Liver (tissue), 9 donors: Measurements from ENCODE around the gene C1orf210. TPM values are rescaled to one million over a fixed set of nuclear protein-coding genes. Genes with fewer than 3 reads are reported as not detected.

Experiments
- DNase-seq: peaks from one replicate; pipeline ENCODE4 v3.0.0-alpha.2; 2017; ENCODE audit warnings: low spot score
- H3K27ac ChIP-seq, 2 donors: one replicate each; pipeline ENCODE4 v1.7.0; 2013; ENCODE audit warnings: inconsistent platforms in 2 of 2, low read length in 2 of 2, control low read depth in 1 of 2, low read depth in 1 of 2, mild to moderate bottlenecking in 1 of 2
- H3K27me3 ChIP-seq, 4 donors: one replicate each; pipeline versions ENCODE4 v1.6.1 to v1.7.0; 2013; ENCODE audit warnings: low read length in 3 of 4, inconsistent platforms in 1 of 4, mild to moderate bottlenecking in 1 of 4, moderate library complexity in 1 of 4; ENCODE audit not compliant: control insufficient read depth in 4 of 4, insufficient read depth in 4 of 4
- H3K36me3 ChIP-seq, 4 donors: one replicate each; pipeline versions ENCODE4 v1.6.1 to v1.7.0; 2013; ENCODE audit warnings: low read length in 3 of 4, mild to moderate bottlenecking in 3 of 4, low read depth in 1 of 4, moderate library complexity in 1 of 4; ENCODE audit not compliant: control insufficient read depth in 4 of 4, insufficient read depth in 3 of 4
- H3K4me1 ChIP-seq, 4 donors: one replicate each; pipeline versions ENCODE4 v1.6.1 to v1.7.0; 2013; ENCODE audit warnings: low read length in 3 of 4, mild to moderate bottlenecking in 3 of 4, moderate library complexity in 1 of 4; ENCODE audit not compliant: control insufficient read depth in 4 of 4, insufficient read depth in 4 of 4
- H3K4me3 ChIP-seq, 3 donors: one replicate each; pipeline versions ENCODE4 v1.6.1 to v1.7.0; 2013; ENCODE audit warnings: low read length in 3 of 3, control low read depth in 1 of 3, low read depth in 1 of 3, mild to moderate bottlenecking in 1 of 3
- H3K9ac ChIP-seq, 2 donors: one replicate each; pipeline ENCODE4 v1.7.0; 2013; ENCODE audit warnings: low read length in 2 of 2, mild to moderate bottlenecking in 2 of 2, moderate library complexity in 2 of 2, control low read depth in 1 of 2, low read depth in 1 of 2
- H3K9me3 ChIP-seq, 4 donors: one replicate each; pipeline versions ENCODE4 v1.6.1 to v1.7.0; 2013; ENCODE audit warnings: low read length in 3 of 4; ENCODE audit not compliant: control insufficient read depth in 4 of 4
- EGR1 ChIP-seq, 2 donors: IDR thresholded peaks; 2 replicates each; pipeline ENCODE4 v1.6.1; 2016 to 2018; ENCODE audit warnings: antibody characterized with exemption in 2 of 2, low read depth in 2 of 2
- HNF4A ChIP-seq, 2 donors: conservative IDR thresholded peaks; 2 replicates each; pipeline ENCODE4 v1.6.1; 2016; ENCODE audit warnings: antibody characterized with exemption in 2 of 2, mild to moderate bottlenecking in 2 of 2
- HNF4G ChIP-seq: IDR thresholded peaks from 2 replicates; pipeline ENCODE4 v1.6.1; 2016; ENCODE audit warnings: antibody characterized with exemption
- RAD21 ChIP-seq, 2 donors: IDR thresholded peaks; 2 replicates each; pipeline ENCODE4 v1.6.1; 2016; ENCODE audit warnings: antibody characterized with exemption in 2 of 2, mild to moderate bottlenecking in 2 of 2
- WGBS: extraction: QIAGEN DNeasy Blood & Tissue Kit; methylation state at CpG from one replicate; pipeline ENCODE4 v1.1.7; 2013; 5-methylcytosine and 5-hydroxymethylcytosine counted together
- polyA plus RNA-seq, 2 donors: library from polyadenylated mRNA; stranded (reverse) in 1 of 2; unstranded in 1 of 2; fragments of 200-250 nt in 1 of 2; fragments of >200 nt in 1 of 2; fragmentation: Nextera tagmentation in 1 of 2; extraction: Ambion mirVana in 1 of 2; gene quantifications; one replicate each; pipeline versions ENCODE4 v1.2.1 to v1.2.3, GENCODE V29; 2013 to 2015
- total RNA-seq, 2 donors: library from RNA; depleted of rRNA; stranded (reverse); fragments of >200 nt; gene quantifications; one replicate each; pipeline ENCODE4 v1.2.3, GENCODE V29; 2014
- TF ChIP-seq, protein P1 (sequence below): IDR thresholded peaks from 2 replicates; pipeline ENCODE4 v1.6.1; 2016; ENCODE audit warnings: antibody characterized with exemption
- TF ChIP-seq, protein P2 (sequence below): IDR thresholded peaks from 2 replicates; pipeline ENCODE4 v1.6.1; 2016; ENCODE audit warnings: antibody characterized with exemption
- TF ChIP-seq, protein P3 (sequence below): IDR thresholded peaks from 2 replicates; pipeline ENCODE4 v1.6.1; 2016; ENCODE audit warnings: antibody characterized with exemption, mild to moderate bottlenecking
- donor health status: healthy.
- donor health status: healthy.
- donor health status: healthy.
- donor health status: healthy.
- donor health status: healthy.

C1orf210 gene
- total and polyA plus RNA-seq, 4 donors: 0.75 to 5.0 (median 1.2) TPM

DNA sequence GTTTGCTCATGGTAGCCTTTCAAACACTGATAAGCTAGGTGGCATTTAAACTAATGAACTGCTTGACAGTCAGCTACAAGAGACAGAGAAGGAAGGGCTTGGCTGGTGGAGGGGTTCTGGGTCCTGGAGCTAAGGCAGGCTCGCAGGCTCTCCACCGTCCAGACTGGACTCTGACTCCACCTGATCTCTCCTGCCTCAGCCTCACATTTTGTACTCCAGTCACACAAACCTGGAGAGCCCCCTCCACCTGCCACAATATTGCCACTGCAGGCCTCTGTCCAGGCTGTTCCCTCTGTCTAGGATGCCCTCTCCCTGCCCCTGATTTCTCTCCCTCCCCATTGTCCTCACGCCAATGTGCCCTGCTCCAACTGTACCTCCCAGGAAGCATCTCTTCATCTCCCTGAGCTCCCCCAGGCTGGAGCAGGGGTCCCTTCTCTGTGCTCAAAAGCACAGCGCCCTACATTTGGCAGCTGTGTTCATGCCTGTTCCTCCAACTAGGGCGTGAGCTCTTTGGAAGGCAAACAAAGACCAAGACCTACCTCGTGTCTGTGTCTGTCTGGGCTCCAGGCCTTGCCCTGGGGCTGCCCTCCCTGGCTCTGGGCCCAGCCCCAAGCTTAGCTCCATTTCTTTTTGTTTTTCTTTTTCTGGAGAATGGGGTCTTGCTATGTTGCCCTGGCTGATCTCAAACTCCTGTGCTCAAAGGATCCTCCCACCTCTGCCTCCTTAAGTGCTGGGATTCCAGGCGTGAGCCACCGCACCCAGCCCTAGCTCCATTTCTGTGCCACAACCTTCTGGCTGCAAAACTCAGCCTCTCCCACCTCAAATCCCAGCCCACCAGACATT, 18.3 kb upstream of the C1orf210 start (continued):
- TF ChIP-seq EGR1 (IDR thresholded peaks at IDR 0.05; ENCODE audit: low read depth in 2 of 2) (no peak), HNF4G (no peak), RAD21 (IDR thresholded peaks at IDR 0.05) (peak in 1 of 2 donors; percentile 30)
- TF ChIP-seq, protein P1, sequence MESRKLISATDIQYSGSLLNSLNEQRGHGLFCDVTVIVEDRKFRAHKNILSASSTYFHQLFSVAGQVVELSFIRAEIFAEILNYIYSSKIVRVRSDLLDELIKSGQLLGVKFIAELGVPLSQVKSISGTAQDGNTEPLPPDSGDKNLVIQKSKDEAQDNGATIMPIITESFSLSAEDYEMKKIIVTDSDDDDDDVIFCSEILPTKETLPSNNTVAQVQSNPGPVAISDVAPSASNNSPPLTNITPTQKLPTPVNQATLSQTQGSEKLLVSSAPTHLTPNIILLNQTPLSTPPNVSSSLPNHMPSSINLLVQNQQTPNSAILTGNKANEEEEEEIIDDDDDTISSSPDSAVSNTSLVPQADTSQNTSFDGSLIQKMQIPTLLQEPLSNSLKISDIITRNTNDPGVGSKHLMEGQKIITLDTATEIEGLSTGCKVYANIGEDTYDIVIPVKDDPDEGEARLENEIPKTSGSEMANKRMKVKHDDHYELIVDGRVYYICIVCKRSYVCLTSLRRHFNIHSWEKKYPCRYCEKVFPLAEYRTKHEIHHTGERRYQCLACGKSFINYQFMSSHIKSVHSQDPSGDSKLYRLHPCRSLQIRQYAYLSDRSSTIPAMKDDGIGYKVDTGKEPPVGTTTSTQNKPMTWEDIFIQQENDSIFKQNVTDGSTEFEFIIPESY: no peak

DNA sequence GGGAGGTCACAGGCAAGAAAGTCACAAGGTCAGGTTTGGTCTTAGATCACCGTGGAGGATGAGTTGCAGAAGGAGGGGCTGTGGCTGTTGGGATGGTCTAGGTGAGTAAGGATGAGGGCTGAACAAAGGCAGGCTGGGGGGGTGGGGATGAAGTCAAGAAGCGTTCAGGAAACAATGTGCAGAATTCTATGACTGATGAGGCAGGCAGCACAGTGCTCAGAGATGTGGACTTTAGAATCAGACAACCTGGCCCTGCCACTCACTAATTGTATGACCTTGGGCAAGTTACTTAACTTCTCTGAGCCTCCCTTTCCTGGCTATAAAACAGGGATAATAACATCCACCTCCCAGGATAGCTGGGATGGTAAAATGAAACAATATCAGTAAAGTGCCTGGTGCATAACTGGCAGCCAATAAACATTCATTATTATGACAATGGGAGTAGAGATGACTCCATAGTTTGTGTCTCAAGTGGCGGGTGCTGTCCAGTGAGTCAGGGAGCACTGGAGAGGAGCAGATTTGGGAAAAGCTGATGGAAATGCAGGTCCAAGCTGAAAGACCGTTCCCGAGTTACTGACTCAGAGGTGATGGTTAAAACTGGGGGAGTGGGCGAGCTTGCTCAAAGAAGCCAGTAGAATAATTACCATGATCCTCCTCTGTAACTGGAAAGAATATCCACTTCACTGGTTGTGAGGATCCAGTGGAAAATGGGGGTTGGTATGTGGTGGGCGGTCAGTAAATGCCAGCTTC, 17.5 kb upstream of the C1orf210 start:
- Histone ChIP-seq H3K9me3 (no peaks in the 10 kb centered on the region), H3K9ac (no peak overlapping the region), H3K27me3 (no peaks in the 10 kb centered on the region), H3K36me3 (no peaks in the 10 kb centered on the region), H3K4me1 (peaks cover 10 to 22% (median 14%) of the 10 kb centered on the region in 4 donors), H3K27ac (no peak overlapping the region), H3K4me3 (no peak overlapping the region)
- TF ChIP-seq HNF4A (conservative IDR thresholded peaks at IDR 0.05): peak; percentile 45 to 67
- TF ChIP-seq, protein P2, sequence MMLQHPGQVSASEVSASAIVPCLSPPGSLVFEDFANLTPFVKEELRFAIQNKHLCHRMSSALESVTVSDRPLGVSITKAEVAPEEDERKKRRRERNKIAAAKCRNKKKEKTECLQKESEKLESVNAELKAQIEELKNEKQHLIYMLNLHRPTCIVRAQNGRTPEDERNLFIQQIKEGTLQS: no peak
- 83% methylated on average over 7 of the region's 7 CpGs for WGBS
- DNase-seq: no peak

DNA sequence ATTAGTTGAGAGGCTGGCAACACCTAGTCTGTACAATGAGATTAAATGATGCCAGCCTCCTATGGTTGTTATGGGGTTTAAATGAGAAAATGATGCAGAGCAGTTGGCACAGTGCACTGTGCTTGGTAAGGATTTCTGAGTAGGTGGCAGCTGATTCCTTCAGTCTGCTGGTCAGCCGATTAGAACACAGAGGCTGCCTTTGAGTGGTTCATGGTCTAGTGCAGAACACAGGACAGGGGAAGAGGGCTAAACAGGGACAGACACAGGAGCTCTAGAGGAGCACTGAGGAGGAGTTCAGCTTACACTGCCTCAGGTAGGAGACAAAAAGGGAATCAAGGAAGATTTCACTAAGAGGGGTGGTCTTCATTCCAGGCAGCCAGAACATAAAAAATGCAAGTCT, 16.8 kb upstream of the C1orf210 start:
- H3K4me3 ChIP-seq: no peak overlapping the region
- peaks cover 10 to 22% (median 14%) of the 10 kb centered on the region in 4 donors for H3K4me1 ChIP-seq
- H3K27ac ChIP-seq: no peak overlapping the region
- TF ChIP-seq, protein P3, sequence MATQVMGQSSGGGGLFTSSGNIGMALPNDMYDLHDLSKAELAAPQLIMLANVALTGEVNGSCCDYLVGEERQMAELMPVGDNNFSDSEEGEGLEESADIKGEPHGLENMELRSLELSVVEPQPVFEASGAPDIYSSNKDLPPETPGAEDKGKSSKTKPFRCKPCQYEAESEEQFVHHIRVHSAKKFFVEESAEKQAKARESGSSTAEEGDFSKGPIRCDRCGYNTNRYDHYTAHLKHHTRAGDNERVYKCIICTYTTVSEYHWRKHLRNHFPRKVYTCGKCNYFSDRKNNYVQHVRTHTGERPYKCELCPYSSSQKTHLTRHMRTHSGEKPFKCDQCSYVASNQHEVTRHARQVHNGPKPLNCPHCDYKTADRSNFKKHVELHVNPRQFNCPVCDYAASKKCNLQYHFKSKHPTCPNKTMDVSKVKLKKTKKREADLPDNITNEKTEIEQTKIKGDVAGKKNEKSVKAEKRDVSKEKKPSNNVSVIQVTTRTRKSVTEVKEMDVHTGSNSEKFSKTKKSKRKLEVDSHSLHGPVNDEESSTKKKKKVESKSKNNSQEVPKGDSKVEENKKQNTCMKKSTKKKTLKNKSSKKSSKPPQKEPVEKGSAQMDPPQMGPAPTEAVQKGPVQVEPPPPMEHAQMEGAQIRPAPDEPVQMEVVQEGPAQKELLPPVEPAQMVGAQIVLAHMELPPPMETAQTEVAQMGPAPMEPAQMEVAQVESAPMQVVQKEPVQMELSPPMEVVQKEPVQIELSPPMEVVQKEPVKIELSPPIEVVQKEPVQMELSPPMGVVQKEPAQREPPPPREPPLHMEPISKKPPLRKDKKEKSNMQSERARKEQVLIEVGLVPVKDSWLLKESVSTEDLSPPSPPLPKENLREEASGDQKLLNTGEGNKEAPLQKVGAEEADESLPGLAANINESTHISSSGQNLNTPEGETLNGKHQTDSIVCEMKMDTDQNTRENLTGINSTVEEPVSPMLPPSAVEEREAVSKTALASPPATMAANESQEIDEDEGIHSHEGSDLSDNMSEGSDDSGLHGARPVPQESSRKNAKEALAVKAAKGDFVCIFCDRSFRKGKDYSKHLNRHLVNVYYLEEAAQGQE: no peak
- no peak overlapping the region for H3K9ac ChIP-seq
- no peaks in the 10 kb centered on the region for H3K27me3 ChIP-seq
- H3K36me3 ChIP-seq: no peaks in the 10 kb centered on the region
- no peaks in the 10 kb centered on the region for H3K9me3 ChIP-seq
- WGBS: 85% methylated on average over 1 of the region's 1 CpG
- no peak for DNase-seq
